H4 (cell line): Measurements from ENCODE around the gene TBC1D28. TPM values are rescaled to one million over a fixed set of nuclear protein-coding genes. Genes with fewer than 3 reads are reported as not detected.
"Not testable (repeated sequence)": the region's sequence is repeated elsewhere in the genome, so short reads cannot be mapped to it uniquely, and the experiment has no call there.

Experiments
- DNase-seq: peaks from one replicate; pipeline ENCODE4 v3.0.0-alpha.2; 2015; ENCODE audit warnings: low spot score
- total RNA-seq: library from RNA; depleted of rRNA; stranded (reverse); fragments of >200 nt; shearing (Covaris generic); gene quantifications from 2 replicates; pipeline ENCODE4 v1.2.3, GENCODE V29; 2014; rRNA removed

Gene TBC1D28
- total RNA-seq, 1 experiment from 2014 or later, result not detected

GRCh38 chr17:18613016-18613415, 31.2 kb downstream of the TBC1D28 start:
- not testable (repeated sequence) for DNase-seq

DNA sequence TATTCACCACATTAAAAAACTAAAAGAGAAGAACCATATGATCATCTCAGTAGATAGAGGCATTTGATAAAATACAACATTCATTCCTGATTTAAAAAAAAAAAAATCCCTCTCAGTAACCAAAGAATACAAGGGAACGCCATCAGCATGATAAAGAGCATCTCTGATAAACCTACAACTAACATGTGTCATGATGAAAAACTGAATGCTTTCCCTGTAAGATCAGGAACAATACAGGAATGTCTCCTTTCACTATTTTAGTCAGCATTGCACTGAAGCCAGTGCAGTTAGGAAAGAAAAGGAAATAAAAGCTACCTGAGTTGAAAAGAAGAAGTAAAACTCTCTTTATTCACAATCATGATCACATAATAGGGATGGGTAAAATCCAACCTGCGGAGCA, 51.1 kb downstream of the TBC1D28 start:
- not testable (repeated sequence) for DNase-seq

Other genes with a start within 250 kb of the TBC1D28 start
- not detected in 2 replicates for gene LGALS9C, start 167.6 kb downstream of the TBC1D28 start, total RNA-seq
- 0.46 TPM in 1 of 2 replicates, not detected in the other for gene FOXO3B, start 37.9 kb upstream of the TBC1D28 start, total RNA-seq
- gene FBXW10, start 99.7 kb upstream of the TBC1D28 start, total RNA-seq, result 0.02 TPM in 1 of 2 replicates, not detected in the other
- 67.6 and 69.2 TPM in 2 replicates for gene TVP23B, start 136.8 kb upstream of the TBC1D28 start, total RNA-seq
- 48.3 and 56.7 TPM in 2 replicates for gene PRPSAP2, start 213.7 kb upstream of the TBC1D28 start, total RNA-seq